Cerebellar nuclear complex (tissue), 1 donor: Measurements from ENCODE around the gene RAB10.
A peak's percentile ranks its signal among the peaks of the same experiment; 100 is the strongest.
"Not testable (repeated sequence)": the region's sequence is repeated elsewhere in the genome, so short reads cannot be mapped to it uniquely, and the experiment has no call there.

ENCODE experiments used
- DNase-seq, 2 experiments: peaks; one replicate each; lab custom pipeline; 2025; lab: John Stamatoyannopoulos, UW

Gene RAB10

GRCh38 chr2:26016012-26016705 lies 17.7 kb upstream of the RAB10 start:
- DNase-seq, result no peak

GRCh38 chr2:26016706-26017045 lies 17.2 kb upstream of the RAB10 start:
- DNase-seq, result not testable (repeated sequence)

- no peak for DNase-seq
These were observed 16.3 kb upstream of the RAB10 start for GRCh38 chr2:26017464-26018183.

- no peak for DNase-seq
These were observed 15.5 kb upstream of the RAB10 start for GRCh38 chr2:26018184-26019055.

GRCh38 chr2:26020231-26020640 lies 13.6 kb upstream of the RAB10 start:
- DNase-seq, result no peak

GRCh38 chr2:26024260-26024659 lies 9.6 kb upstream of the RAB10 start:
- DNase-seq, result no peak

- DNase-seq, result no peak
These were observed 8.4 kb upstream of the RAB10 start for GRCh38 chr2:26025509-26025908.

GRCh38 chr2:26028083-26028482 lies 5.8 kb upstream of the RAB10 start:
- DNase-seq, result not testable (repeated sequence)

GRCh38 chr2:26032586-26033269 lies 1.2 kb upstream of the RAB10 start:
- DNase-seq, result not testable (repeated sequence)

- DNase-seq, result peak in 1 of 2 experiments; percentile 6
These were observed 540 bp upstream of the RAB10 start for GRCh38 chr2:26033270-26033817.

GRCh38 chr2:26034637-26034992 lies 731 bp downstream of the RAB10 start:
- no peak for DNase-seq

GRCh38 chr2:26035090-26035743 lies 1.3 kb downstream of the RAB10 start:
- DNase-seq, result no peak

GRCh38 chr2:26039603-26040323 lies 5.9 kb downstream of the RAB10 start:
- no peak for DNase-seq

- no peak for DNase-seq
These were observed 9.2 kb downstream of the RAB10 start for GRCh38 chr2:26043109-26043508.

- DNase-seq, result no peak
These were observed 10.2 kb downstream of the RAB10 start for GRCh38 chr2:26043862-26044696.

GRCh38 chr2:26048791-26049190 lies 14.9 kb downstream of the RAB10 start:
- no peak for DNase-seq

- no peak for DNase-seq
These were observed 15.8 kb downstream of the RAB10 start for GRCh38 chr2:26049641-26050040.

- DNase-seq, result no peak
These were observed 18.9 kb downstream of the RAB10 start for GRCh38 chr2:26052740-26053139.

- DNase-seq, result no peak
These were observed 20.9 kb downstream of the RAB10 start for GRCh38 chr2:26054598-26055348.
